HG03469 (cell line): Measurements from ENCODE around the gene CEP68.
"Not testable (repeated sequence)": the region's sequence is repeated elsewhere in the genome, so short reads cannot be mapped to it uniquely, and the experiment has no call there.

ENCODE experiments used
- ATAC-seq: cut with Tn5 transposase; IDR thresholded peaks from one replicate; pipeline ENCODE4 v1.9.1; 2021; ENCODE audit warnings: mild to moderate bottlenecking, moderate library complexity, moderate number of reproducible peaks; ENCODE audit not compliant: unreplicated experiment

CEP68 gene

DNA sequence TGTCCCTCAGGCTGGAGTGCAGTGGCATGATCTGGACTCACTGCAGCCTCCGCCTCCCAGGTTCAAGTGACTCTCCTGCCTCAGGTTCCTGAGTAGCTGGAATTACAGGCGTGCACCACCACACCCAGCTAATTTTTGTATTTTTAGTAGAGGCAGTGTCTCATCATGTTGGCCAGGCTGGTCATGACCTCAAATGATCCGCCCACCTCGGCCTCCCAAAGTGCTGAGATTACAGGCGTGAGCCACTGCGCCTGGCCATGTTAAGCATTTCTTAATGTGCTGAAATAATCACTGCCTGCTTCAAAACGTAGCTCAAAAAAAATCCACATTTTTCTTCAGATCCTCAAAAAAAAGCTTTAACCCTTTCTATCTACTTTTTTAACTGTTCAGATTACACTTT lies 69.2 kb downstream of the CEP68 start:
- not testable (repeated sequence) for ATAC-seq

GRCh38 chr2:65128297-65129190 lies 72.3 kb downstream of the CEP68 start:
- no peak for ATAC-seq

DNA sequence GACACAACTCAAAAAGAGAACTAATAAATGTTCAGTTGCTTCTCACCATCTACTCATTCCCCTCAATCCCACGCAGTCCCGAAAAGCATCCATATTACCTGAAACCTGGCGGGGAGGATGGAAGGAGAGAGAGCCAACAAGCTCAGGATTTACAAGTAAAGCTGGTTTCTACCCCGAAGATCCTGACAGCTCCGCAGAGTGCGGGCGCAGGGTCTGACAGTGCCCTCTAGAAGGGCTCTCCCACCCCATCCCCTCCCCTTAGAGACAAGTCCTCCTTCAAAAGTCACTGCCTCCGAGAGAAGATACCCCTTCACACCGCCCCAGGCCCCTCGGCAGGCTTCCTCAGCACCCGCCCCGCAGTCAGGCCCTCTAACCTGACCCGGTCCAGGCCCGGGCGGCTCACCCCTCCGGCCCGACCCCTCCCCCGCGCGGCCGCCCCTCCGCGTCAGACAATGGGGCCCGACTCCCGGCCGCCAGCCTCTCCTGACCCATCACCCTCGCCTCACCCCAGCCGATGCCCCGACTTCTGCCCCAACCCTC lies 73.1 kb downstream of the CEP68 start:
- ATAC-seq: no peak

GRCh38 chr2:65129826-65130663 lies 73.8 kb downstream of the CEP68 start, which contains the start of gene RAB1A:
Gene RAB1A, minus strand, starts transcription at chr2:65130106. Its CDS starts 191 bp downstream, at chr2:65129915.
- ATAC-seq: peak; percentile 95

DNA sequence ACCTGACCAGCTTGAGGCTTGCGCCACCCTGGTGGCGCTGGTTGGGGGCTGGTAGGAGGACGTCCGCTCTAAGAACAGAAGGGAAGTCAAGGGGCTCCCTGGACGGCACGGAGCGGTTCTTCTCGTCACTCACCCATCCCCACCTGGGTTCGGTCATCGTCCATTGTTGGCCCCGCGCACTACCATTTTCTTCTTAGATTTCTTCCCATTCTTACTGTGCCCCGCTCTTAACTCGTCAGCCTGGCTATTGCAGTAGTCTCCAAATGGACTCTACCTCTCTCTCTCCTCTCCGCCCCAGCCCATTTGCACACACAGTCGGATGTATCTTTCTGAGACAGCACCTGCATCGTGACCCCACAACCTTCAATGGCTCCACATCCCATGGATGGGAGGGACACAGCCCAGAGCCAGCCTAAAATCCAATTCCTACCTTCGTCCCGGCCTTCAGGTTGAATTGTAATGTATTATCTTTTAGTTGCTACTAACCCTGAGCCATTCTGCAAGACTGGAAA lies 74.5 kb downstream of the CEP68 start:
- peak; percentile 4 for ATAC-seq

GRCh38 chr2:65132930-65133329 lies 76.7 kb downstream of the CEP68 start:
- not testable (repeated sequence) for ATAC-seq

- no peak for ATAC-seq
Observed at GRCh38 chr2:65133626-65134025, 77.4 kb downstream of the CEP68 start.

DNA sequence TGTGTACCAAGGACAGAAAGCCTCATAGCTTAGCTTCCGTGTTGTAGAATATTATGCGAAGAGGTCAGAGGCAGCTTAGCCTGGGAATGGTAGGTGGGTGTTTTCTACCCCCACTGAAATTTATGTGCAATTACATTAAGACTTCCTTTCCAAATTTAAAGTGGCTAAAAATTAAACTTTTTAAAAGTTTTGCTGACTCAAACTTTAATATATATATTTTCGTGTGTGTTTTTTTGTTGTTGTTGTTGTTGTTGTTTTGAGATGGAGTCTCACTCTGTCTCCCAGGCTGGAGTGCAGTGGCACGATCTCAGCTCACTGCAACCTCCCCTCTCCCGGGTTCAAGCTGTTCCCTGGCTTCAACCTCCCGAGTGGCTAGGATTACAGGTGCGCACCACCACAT lies 77.9 kb downstream of the CEP68 start:
- no peak for ATAC-seq

DNA sequence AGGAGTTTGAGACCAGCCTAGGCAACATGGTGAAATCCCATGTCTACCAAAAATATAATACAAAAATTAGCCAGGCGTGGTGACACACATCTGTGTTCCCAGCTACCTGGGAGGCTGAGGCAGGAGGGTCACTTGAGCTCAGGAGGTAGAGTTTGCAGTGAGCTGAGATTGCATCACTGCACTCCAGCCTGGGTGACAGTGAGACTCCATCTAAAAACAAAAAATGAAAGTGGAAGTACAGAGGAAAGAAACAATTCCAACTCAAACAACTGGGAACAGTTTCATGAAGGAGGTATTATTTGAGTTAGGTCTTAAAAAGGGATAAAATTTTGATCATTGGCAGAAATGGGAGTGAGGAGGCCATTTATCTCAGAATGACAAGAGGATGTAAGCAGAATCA lies 80.0 kb downstream of the CEP68 start:
- no peak for ATAC-seq
